Rectal smooth muscle tissue (tissue), 1 donor: Measurements from ENCODE around the gene DEF6.

Source experiments
- H3K27ac ChIP-seq: one replicate; pipeline ENCODE4 v1.7.0; 2013; ENCODE audit warnings: low read depth, low read length, inconsistent platforms
- H3K27me3 ChIP-seq: one replicate; pipeline ENCODE4 v1.7.0; 2013; ENCODE audit warnings: low read length; ENCODE audit not compliant: control insufficient read depth, insufficient read depth
- H3K36me3 ChIP-seq: one replicate; pipeline ENCODE4 v1.7.0; 2013; ENCODE audit warnings: low read length; ENCODE audit not compliant: control insufficient read depth, insufficient read depth
- H3K4me1 ChIP-seq: one replicate; pipeline ENCODE4 v1.7.0; 2013; ENCODE audit warnings: low read length; ENCODE audit not compliant: control insufficient read depth, insufficient read depth
- H3K4me3 ChIP-seq: one replicate; pipeline ENCODE4 v1.7.0; 2013; ENCODE audit warnings: low read length
- H3K9ac ChIP-seq: one replicate; pipeline ENCODE4 v1.7.0; 2013; ENCODE audit warnings: low read length

Gene DEF6

DNA sequence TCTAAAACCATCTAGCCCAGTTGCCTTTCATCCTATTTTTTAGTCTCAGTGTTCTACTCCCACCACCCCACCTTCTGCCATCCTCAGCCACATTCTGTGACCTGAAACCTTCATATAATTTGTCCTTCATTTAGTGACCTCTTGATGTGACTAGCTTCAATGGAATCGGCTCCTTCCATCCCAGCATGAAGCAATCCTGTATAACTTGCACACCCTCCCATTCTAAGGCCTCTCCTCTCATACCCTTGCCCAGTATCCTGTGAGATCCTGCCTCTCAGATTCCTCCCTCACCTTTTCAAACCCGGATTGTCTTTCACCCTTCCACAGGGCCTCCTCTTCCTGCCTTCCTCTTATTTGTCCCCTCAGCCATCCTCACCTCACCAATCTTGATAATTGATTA lies 35.0 kb upstream of the DEF6 start:
- Histone ChIP-seq H3K9ac (no peak overlapping the region), H3K36me3 (no peaks in the 10 kb centered on the region), H3K27me3 (no peaks in the 10 kb centered on the region), H3K27ac (no peak overlapping the region), H3K4me1 (peaks cover 11% of the 10 kb centered on the region), H3K4me3 (no peak overlapping the region)

DNA sequence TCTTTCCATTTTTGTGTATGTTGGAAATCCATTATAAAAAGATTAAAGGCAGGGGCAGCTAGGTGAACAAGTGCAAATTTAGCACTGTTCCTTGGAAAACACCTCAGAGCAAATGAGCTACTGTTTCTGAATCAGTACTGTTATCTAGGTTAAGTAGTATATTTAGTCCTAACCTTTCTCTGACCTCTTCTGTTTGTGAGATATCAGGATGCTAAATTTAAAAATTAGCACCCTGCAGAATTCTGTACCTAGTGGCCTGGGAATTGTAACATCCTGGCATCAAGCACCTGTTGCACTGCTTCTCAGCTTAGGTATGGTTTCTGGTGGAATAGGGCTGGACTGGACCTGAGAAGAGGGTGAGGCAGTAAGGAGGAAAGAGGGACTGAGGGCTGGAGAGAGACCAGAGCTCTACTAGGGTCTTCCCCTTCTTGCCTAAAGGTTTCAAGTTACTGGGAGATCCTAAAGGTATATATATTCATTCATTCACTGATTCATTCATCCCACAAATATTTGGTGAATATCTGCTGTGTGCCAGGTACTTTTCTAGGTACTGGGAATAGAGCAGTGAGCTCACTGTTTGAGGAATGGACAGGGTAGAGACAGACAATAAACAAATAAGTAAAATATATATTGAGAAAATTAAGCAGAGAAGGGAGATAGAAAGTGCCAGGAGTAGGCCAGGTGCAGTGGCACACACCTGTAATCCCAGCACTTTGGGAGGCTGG lies 32.9 kb upstream of the DEF6 start:
- Histone ChIP-seq H3K27me3 (no peaks in the 10 kb centered on the region), H3K27ac (no peak overlapping the region), H3K36me3 (no peaks in the 10 kb centered on the region), H3K4me1 (peaks cover 9% of the 10 kb centered on the region), H3K4me3 (no peak overlapping the region), H3K9ac (no peak overlapping the region)

DNA sequence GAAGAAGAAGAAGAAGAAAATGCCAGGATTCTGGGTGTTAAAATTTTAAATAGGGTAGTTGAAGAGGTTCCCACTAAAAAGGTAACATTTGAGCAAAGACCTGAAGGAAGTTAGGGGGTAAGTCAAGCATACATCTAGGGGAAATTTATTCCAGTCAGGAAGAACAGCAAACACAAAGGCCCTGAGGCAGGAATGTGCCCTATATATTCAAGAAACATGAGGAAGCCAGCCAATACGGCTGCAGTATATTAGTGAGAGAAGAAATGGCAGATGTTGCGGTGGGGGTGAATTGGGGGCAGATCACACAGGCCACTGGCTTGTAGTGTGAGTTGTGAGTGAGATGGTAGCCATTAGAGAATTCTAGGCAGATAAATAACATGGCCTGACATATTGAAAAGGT lies 32.1 kb upstream of the DEF6 start:
- no peaks in the 10 kb centered on the region for H3K27me3 ChIP-seq
- H3K36me3 ChIP-seq: no peaks in the 10 kb centered on the region
- no peak overlapping the region for H3K27ac ChIP-seq

DNA sequence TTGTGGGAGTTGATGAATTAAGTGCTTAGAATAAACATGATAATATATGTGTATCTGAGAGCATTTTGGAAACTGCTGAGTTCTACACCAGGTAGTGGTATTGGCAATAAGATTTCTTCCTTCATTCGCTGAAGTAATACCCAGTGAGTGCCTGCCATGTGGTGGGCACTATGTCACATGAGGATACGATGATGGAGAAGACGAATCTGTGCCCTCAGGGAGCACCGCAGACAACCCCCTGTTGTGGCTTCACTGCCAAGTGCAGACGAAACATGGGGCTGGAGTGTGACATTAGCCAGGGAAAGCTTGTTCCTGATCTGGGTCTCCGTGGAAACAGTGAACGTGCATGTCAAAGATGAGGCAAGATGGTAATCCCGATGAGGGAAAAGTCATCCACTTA lies 30.2 kb upstream of the DEF6 start:
- Histone ChIP-seq H3K27me3 (no peaks in the 10 kb centered on the region), H3K4me1 (peaks cover 3% of the 10 kb centered on the region), H3K27ac (no peak overlapping the region), H3K4me3 (no peak overlapping the region), H3K36me3 (no peaks in the 10 kb centered on the region), H3K9ac (no peak overlapping the region)

More for the DNA sequence above, 32.1 kb upstream of the DEF6 start:
- no peak overlapping the region for H3K4me3 ChIP-seq
- peaks cover 4% of the 10 kb centered on the region for H3K4me1 ChIP-seq
- no peak overlapping the region for H3K9ac ChIP-seq

DNA sequence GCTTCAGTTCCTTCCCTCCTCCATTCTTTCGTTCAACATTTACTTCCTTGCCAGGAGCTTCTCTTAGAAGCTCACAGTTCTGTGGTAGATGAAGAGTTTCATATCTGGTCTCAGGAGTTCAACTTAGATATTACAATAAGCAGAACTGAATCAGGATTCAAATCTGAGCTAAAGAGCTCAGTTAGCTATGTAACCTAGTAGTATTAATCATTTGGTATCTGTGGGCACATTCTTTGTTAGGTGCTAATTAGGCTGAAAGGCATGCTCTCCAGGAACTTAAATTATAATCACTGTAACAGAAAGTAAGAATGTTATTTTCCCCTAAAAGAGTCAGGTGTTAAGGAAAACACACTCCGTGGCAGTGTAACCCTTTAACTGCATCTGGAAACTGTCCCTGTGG lies 29.7 kb upstream of the DEF6 start:
- Histone ChIP-seq H3K36me3 (no peaks in the 10 kb centered on the region), H3K27ac (no peak overlapping the region), H3K4me1 (peaks cover 3% of the 10 kb centered on the region), H3K9ac (no peak overlapping the region), H3K27me3 (no peaks in the 10 kb centered on the region), H3K4me3 (no peak overlapping the region)

DNA sequence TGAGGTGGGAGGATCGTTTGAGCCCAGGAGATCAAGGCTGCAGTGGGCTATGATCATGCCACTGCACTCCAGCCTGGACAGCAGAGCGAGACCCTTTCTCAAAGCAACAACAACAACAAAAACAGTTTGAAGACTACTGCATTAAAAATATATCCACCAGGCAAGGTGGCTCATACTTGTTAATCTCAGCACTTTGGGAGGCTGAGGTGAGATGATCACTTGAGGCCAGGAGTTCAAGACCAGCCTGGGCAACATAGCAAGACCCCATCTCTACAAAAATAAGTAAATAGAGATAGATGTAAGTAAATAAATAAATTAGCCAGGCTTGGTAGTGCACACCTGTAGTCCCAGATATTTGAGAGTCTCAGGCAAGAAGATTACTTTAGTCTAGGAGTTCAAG lies 25.6 kb upstream of the DEF6 start:
- H3K4me1 ChIP-seq: peaks cover 7% of the 10 kb centered on the region
- H3K9ac ChIP-seq: no peak overlapping the region
- no peaks in the 10 kb centered on the region for H3K27me3 ChIP-seq
- H3K27ac ChIP-seq: no peak overlapping the region
- H3K4me3 ChIP-seq: no peak overlapping the region
- H3K36me3 ChIP-seq: no peaks in the 10 kb centered on the region

DNA sequence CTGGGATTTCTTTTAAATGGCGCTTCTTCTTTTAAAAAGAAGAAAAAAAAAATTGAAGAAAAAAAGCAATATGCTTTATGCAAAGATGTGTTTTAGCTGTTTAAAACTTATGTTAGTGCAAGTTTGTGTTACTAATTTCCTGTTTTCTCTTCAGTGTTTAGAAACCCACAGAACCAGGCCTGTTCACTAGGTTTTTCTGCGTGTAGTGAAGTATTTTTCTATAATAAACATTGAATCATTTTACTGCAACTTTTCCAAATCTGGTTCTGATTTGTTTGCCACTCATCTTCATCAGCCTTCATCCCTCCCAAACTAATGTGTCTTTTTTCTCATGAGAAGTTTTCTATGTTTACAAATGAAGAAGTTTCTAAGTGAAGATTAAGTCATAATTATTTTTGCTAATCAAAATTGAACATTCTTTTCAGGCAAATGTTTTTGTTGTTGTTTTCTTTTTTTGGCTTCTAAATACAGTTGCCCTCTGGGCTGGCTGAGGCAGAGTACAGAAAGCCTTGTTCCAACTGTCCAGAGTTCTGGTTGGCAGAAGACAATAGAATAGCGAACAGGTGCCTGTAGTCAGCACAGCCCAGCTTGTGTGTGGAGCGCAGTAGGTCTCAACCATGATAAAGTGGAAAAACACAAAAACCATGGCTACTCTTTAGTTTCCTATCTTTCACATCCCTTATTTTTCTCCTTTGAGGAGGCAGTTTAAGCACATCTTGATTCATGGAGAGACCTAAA lies 23.6 kb upstream of the DEF6 start:
- Histone ChIP-seq H3K27me3 (no peaks in the 10 kb centered on the region), H3K4me1 (peaks cover 3% of the 10 kb centered on the region), H3K36me3 (no peaks in the 10 kb centered on the region), H3K9ac (no peak overlapping the region), H3K4me3 (no peak overlapping the region), H3K27ac (no peak overlapping the region)

DNA sequence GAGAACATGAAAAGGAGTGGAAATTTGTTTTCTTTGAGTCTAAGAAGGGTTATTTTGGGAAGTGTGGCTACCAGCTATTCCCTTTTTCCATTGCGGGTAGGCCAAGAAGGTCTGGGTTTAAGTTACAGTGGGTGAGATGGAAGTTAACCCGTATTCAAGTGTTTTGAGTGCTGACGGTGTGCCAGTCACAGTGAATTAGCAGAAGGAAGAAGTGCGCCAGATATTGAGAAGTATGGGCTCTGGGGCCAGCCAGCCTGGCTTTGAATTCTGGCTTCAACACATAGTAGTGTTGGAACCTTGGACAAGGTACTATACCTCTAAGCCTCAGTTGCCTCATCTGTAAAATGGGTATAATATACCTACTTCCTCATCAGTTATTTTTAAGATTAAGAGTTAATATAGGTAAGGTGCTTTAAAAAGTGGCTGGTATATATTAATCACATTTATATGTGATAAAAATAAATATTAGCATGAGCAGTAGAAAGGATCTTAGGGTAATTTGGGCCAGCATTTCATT lies 21.8 kb upstream of the DEF6 start:
- Histone ChIP-seq H3K4me1 (peaks cover 3% of the 10 kb centered on the region), H3K4me3 (no peak overlapping the region), H3K9ac (no peak overlapping the region), H3K36me3 (no peaks in the 10 kb centered on the region), H3K27me3 (no peaks in the 10 kb centered on the region), H3K27ac (no peak overlapping the region)

DNA sequence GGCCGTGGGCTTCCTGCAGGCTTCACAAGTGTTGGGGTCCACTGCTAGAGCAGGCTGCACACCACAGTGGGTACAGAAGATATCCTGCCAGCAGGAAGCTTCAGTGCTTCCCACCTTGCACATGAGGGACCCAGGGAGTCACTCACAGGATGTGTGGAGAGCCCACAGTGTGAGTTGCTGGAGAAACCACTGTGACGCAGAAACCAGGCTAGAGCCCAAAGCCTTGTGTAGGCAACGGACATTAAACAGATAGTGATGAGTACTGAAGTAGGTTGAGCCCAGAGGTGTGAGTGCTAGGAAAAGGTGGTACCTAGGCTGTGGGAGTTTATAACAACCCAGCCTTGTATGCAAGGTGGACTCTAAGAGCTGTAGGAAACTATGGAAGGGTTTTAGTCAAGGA lies 18.9 kb upstream of the DEF6 start:
- Histone ChIP-seq H3K9ac (no peak overlapping the region), H3K4me3 (no peak overlapping the region), H3K4me1 (peaks cover 3% of the 10 kb centered on the region), H3K36me3 (peaks cover 13% of the 10 kb centered on the region), H3K27ac (no peak overlapping the region), H3K27me3 (no peaks in the 10 kb centered on the region)

DNA sequence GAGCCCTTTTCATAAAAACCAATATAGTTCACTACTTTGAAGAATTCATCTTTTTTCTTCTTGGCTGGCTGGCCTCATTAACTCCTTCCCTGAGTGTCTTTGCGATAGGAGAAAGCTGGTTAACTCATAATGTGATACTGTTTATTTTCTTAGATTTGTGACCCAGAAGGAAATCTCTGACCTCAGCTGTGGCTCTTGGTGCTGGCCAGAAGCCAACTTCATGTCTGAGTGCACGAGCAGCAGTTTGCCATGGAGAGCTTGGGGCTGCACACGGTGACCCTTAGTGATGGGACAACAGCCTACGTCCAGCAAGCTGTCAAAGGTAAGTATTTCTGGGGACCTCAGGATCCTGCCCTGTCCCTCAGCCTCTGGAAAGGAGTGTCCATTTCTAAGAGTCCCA lies 16.7 kb upstream of the DEF6 start:
- Histone ChIP-seq H3K27ac (no peak overlapping the region), H3K4me1 (no peaks in the 10 kb centered on the region), H3K36me3 (peaks cover 15% of the 10 kb centered on the region)

DNA sequence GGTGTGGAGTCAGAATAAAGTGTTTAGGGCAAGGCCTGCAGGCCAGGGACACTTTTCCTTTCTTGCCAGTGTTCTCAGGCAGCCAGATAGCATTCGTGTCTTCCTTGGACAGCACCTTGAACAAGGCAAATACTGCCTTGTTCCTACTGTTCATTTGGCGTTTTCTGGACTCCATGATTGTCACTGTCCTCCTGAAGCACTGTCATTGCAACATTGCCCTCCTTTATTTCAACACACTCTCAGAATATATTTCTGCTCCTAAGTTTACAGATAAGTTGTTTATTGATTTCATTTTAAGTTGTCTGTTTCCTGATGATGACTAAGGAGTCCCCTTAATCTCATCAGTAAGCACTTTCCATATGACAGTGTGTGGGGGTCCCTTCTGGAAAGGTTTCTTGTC lies 15.1 kb upstream of the DEF6 start:
- H3K4me3 ChIP-seq: no peak overlapping the region
- no peak overlapping the region for H3K27ac ChIP-seq
- H3K9ac ChIP-seq: no peak overlapping the region
- H3K4me1 ChIP-seq: no peaks in the 10 kb centered on the region
- peaks cover 31% of the 10 kb centered on the region for H3K36me3 ChIP-seq
- H3K27me3 ChIP-seq: no peaks in the 10 kb centered on the region

More for the DNA sequence above, 16.7 kb upstream of the DEF6 start:
- Histone ChIP-seq H3K4me3 (no peak overlapping the region), H3K27me3 (no peaks in the 10 kb centered on the region), H3K9ac (no peak overlapping the region)

DNA sequence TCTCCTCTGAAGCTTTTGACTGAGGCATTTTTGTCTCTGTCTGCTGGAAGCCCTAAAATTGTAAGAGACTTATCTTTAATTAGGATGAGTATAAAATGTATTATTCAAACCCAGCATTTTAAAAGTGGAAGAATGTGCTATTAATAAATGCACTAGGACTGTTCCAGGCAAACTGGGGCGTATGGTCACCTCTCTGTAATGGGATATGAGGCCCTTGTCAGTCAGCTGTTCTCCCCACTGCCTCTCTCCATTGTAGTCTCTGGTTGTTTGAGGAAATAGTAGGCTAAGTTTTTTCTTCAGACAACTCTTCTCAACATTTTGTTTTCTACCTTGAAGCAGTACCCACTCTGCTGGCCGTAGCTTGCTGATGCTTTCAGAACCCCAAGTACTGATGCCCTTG lies 14.3 kb upstream of the DEF6 start:
- H3K27ac ChIP-seq: no peak overlapping the region

More for the DNA sequence above, 14.3 kb upstream of the DEF6 start:
- Histone ChIP-seq H3K9ac (no peak overlapping the region), H3K36me3 (peaks cover 38% of the 10 kb centered on the region), H3K27me3 (no peaks in the 10 kb centered on the region), H3K4me3 (no peak overlapping the region), H3K4me1 (no peaks in the 10 kb centered on the region)
